HG03521 (cell line): ENCODE results near the gene DNAH5.

Experiments
- ATAC-seq: cut with Tn5 transposase; IDR thresholded peaks from one replicate; pipeline ENCODE4 v1.9.1; 2021; ENCODE audit warnings: mild to moderate bottlenecking, moderate library complexity; ENCODE audit not compliant: unreplicated experiment

Gene DNAH5

GRCh38 chr5:13945271-13945670 is 783 bp upstream of the DNAH5 start:
- ATAC-seq, result no peak

GRCh38 chr5:13943676-13944075 is 812 bp downstream of the DNAH5 start:
- no peak for ATAC-seq

- no peak for ATAC-seq
These were observed 3.0 kb downstream of the DNAH5 start for GRCh38 chr5:13941468-13941867.

- ATAC-seq, result no peak
These were observed 4.8 kb downstream of the DNAH5 start for GRCh38 chr5:13939638-13940037.

- ATAC-seq, result no peak
These were observed 9.6 kb downstream of the DNAH5 start for GRCh38 chr5:13934921-13935320.

- no peak for ATAC-seq
These were observed 10.4 kb downstream of the DNAH5 start for GRCh38 chr5:13934125-13934524.

- no peak for ATAC-seq
These were observed 11.9 kb downstream of the DNAH5 start for GRCh38 chr5:13932561-13932960.

GRCh38 chr5:13932011-13932410 is 12.5 kb downstream of the DNAH5 start:
- no peak for ATAC-seq

- no peak for ATAC-seq
These were observed 13.8 kb downstream of the DNAH5 start for GRCh38 chr5:13930541-13931171.

GRCh38 chr5:13926731-13927130 is 17.8 kb downstream of the DNAH5 start:
- ATAC-seq, result no peak

GRCh38 chr5:13921578-13921977 is 22.9 kb downstream of the DNAH5 start:
- ATAC-seq, result no peak

- no peak for ATAC-seq
These were observed 24.7 kb downstream of the DNAH5 start for GRCh38 chr5:13919786-13920185.

- ATAC-seq, result no peak
These were observed 25.4 kb downstream of the DNAH5 start for GRCh38 chr5:13919087-13919486.

GRCh38 chr5:13917061-13917460 is 27.4 kb downstream of the DNAH5 start:
- ATAC-seq, result no peak

GRCh38 chr5:13913962-13914361 is 30.5 kb downstream of the DNAH5 start:
- ATAC-seq, result no peak

GRCh38 chr5:13910637-13911288 is 33.7 kb downstream of the DNAH5 start:
- no peak for ATAC-seq

- no peak for ATAC-seq
These were observed 34.3 kb downstream of the DNAH5 start for GRCh38 chr5:13910201-13910600.

GRCh38 chr5:13909271-13909670 is 35.2 kb downstream of the DNAH5 start:
- no peak for ATAC-seq

- no peak for ATAC-seq
These were observed 45.9 kb downstream of the DNAH5 start for GRCh38 chr5:13898569-13898968.

- no peak for ATAC-seq
These were observed 66.1 kb downstream of the DNAH5 start for GRCh38 chr5:13878357-13878756.

- no peak for ATAC-seq
These were observed 77.7 kb downstream of the DNAH5 start for GRCh38 chr5:13866792-13867191.

GRCh38 chr5:13865312-13865711 is 79.2 kb downstream of the DNAH5 start:
- ATAC-seq, result no peak

- no peak for ATAC-seq
These were observed 84.3 kb downstream of the DNAH5 start for GRCh38 chr5:13860146-13860545.
